HG03095 (cell line): ENCODE measurements around the gene MZT2B.
A peak's percentile ranks its signal among the peaks of the same experiment; 100 is the strongest.
"Not testable (repeated sequence)": the region's sequence is repeated elsewhere in the genome, so short reads cannot be mapped to it uniquely, and the experiment has no call there.

Source experiments
- ATAC-seq: cut with Tn5 transposase; IDR thresholded peaks from one replicate; pipeline ENCODE4 v1.9.1; 2021; ENCODE audit warnings: moderate library complexity; ENCODE audit not compliant: unreplicated experiment

The MZT2B gene

GRCh38 chr2:130152136-130152815 is 29.8 kb upstream of the MZT2B start:
- ATAC-seq = not testable (repeated sequence)

GRCh38 chr2:130152816-130153595 is 29.1 kb upstream of the MZT2B start:
- no peak for ATAC-seq

GRCh38 chr2:130153721-130154422 is 28.2 kb upstream of the MZT2B start:
- ATAC-seq = not testable (repeated sequence)

GRCh38 chr2:130154423-130154770 is 27.7 kb upstream of the MZT2B start:
- ATAC-seq = not testable (repeated sequence)

GRCh38 chr2:130154773-130155765 is 27.0 kb upstream of the MZT2B start:
- ATAC-seq = no peak

GRCh38 chr2:130155956-130156623 is 26.0 kb upstream of the MZT2B start:
- not testable (repeated sequence) for ATAC-seq

GRCh38 chr2:130156624-130157004 is 25.4 kb upstream of the MZT2B start:
- ATAC-seq = no peak

- ATAC-seq = peak; percentile 8
These were observed 24.7 kb upstream of the MZT2B start for GRCh38 chr2:130157354-130157753.

- peak; percentile 90 for ATAC-seq
These were observed 24.1 kb upstream of the MZT2B start for GRCh38 chr2:130157825-130158514.

GRCh38 chr2:130158631-130159030 is 23.4 kb upstream of the MZT2B start:
- ATAC-seq = no peak

GRCh38 chr2:130159376-130159775 is 22.7 kb upstream of the MZT2B start:
- not testable (repeated sequence) for ATAC-seq

- ATAC-seq = no peak
These were observed 21.9 kb upstream of the MZT2B start for GRCh38 chr2:130160131-130160530.

- ATAC-seq = not testable (repeated sequence)
These were observed 21.0 kb upstream of the MZT2B start for GRCh38 chr2:130160838-130161705.

- ATAC-seq = not testable (repeated sequence)
These were observed 19.6 kb upstream of the MZT2B start for GRCh38 chr2:130162486-130162885.

- ATAC-seq = no peak
These were observed 19.1 kb upstream of the MZT2B start for GRCh38 chr2:130162968-130163367.

GRCh38 chr2:130165293-130166016 is 16.6 kb upstream of the MZT2B start:
- ATAC-seq = no peak

- ATAC-seq = not testable (repeated sequence)
These were observed 15.5 kb upstream of the MZT2B start for GRCh38 chr2:130166611-130167010.

GRCh38 chr2:130169163-130169562 is 12.9 kb upstream of the MZT2B start:
- not testable (repeated sequence) for ATAC-seq
